ENCODE data around the gene MAPK7. TPM values are rescaled to one million over a fixed set of nuclear protein-coding genes. Genes with fewer than 3 reads are reported as not detected.
A peak's percentile ranks its signal among the peaks of the same experiment; 100 is the strongest.

MAPK7 gene
- total and polyA plus RNA-seq, 8 donors: 19.8 to 33.8 (median 24.3) TPM

DNA sequence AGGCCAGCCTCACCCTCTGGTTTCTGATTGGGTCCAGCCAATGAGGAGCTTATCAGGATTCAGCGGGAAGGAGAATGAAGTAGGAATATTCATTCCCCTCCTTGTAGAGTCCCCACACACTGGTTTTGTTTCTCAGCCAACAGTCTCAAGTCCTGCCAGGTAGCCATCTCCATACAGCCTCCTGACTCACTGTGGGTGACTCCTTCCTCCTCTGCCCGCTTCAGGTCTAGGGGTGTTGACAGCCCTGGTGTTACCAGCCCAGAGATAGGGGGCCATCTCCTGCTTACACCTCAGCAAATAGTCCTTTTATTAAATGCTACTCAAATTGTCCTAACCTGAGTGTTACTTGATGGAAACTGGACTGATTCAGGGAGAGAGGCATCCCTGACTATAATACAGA is 12.7 kb downstream of the MAPK7 start:
- H3K4me3 ChIP-seq: no peak overlapping the region
- H3K36me3 ChIP-seq: no peaks in the 10 kb centered on the region
- H3K27me3 ChIP-seq: no peaks in the 10 kb centered on the region
- TF ChIP-seq, protein P1, sequence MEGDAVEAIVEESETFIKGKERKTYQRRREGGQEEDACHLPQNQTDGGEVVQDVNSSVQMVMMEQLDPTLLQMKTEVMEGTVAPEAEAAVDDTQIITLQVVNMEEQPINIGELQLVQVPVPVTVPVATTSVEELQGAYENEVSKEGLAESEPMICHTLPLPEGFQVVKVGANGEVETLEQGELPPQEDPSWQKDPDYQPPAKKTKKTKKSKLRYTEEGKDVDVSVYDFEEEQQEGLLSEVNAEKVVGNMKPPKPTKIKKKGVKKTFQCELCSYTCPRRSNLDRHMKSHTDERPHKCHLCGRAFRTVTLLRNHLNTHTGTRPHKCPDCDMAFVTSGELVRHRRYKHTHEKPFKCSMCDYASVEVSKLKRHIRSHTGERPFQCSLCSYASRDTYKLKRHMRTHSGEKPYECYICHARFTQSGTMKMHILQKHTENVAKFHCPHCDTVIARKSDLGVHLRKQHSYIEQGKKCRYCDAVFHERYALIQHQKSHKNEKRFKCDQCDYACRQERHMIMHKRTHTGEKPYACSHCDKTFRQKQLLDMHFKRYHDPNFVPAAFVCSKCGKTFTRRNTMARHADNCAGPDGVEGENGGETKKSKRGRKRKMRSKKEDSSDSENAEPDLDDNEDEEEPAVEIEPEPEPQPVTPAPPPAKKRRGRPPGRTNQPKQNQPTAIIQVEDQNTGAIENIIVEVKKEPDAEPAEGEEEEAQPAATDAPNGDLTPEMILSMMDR (IDR thresholded peaks at IDR 0.05): no peak
- ATAC-seq: no peak
- no peaks in the 10 kb centered on the region for H3K9me3 ChIP-seq
- intact Hi-C loops (cut with DNase I): no loop called here
- peaks cover 18 to 36% of the 10 kb centered on the region in 2 donors for H3K4me1 ChIP-seq
- no peak overlapping the region for H3K27ac ChIP-seq
- peak in 1 of 4 donors; percentile 5 for DNase-seq

DNA sequence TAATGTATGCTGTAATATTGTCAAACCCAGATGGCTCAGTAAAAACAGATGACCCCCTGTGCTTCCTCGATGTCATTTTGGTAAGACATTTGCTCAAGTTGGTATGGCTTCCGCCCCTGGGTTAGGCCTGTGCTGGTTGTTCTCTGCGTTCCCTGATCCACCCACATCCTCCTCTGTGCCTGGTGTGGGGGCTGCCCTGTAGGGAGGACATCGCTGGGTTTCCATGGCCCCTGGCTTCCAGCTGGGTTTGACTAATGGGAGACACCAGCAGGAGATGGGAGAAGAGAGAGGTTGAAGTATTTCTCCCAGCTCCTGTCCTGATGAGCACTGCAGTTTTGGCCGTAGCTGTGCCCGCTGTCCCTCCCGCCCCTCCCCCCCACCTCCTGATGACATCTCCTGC is 13.1 kb downstream of the MAPK7 start:
- TF ChIP-seq, protein P1 (IDR thresholded peaks at IDR 0.05): no peak
- H3K4me3 ChIP-seq: no peak overlapping the region
- H3K9me3 ChIP-seq: no peaks in the 10 kb centered on the region
- H3K27ac ChIP-seq: no peak overlapping the region
- intact Hi-C loops (cut with DNase I): no loop called here
- no peaks in the 10 kb centered on the region for H3K36me3 ChIP-seq
- DNase-seq (peak in 1 of 4 donors; percentile 15), ATAC-seq (no peak)
- H3K27me3 ChIP-seq: no peaks in the 10 kb centered on the region
- H3K4me1 ChIP-seq: peaks cover 13 to 31% of the 10 kb centered on the region in 2 donors

DNA sequence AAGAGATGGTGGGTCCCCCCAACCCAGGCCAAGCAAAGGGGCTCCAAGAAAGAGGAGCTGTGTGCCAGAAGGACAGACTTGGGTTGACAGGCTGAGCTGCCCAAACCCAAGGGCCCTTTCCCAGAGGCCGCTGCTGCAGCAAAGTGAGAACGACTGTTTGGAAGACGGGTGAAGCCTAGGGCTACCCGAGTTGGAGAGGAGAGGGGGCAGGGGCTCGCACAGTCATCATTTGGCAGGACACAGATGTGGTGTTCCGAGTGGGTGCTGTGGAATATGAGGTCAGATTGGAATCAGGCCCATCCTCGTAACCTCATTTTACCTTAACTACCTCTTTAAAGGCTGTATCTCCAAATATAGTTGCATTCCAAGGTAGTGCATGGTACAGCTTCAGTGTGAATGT is 14.0 kb downstream of the MAPK7 start:
- H3K4me3 ChIP-seq: no peak overlapping the region
- H3K4me1 ChIP-seq: peaks cover 13 to 23% of the 10 kb centered on the region in 2 donors
- TF ChIP-seq, protein P1 (IDR thresholded peaks at IDR 0.05): no peak
- DNase-seq: no peak
- H3K9me3 ChIP-seq: no peaks in the 10 kb centered on the region
- no peaks in the 10 kb centered on the region for H3K27me3 ChIP-seq
- intact Hi-C loops (cut with DNase I): no loop called here
- H3K36me3 ChIP-seq: no peaks in the 10 kb centered on the region
- no peak overlapping the region for H3K27ac ChIP-seq
- no peak for ATAC-seq

DNA sequence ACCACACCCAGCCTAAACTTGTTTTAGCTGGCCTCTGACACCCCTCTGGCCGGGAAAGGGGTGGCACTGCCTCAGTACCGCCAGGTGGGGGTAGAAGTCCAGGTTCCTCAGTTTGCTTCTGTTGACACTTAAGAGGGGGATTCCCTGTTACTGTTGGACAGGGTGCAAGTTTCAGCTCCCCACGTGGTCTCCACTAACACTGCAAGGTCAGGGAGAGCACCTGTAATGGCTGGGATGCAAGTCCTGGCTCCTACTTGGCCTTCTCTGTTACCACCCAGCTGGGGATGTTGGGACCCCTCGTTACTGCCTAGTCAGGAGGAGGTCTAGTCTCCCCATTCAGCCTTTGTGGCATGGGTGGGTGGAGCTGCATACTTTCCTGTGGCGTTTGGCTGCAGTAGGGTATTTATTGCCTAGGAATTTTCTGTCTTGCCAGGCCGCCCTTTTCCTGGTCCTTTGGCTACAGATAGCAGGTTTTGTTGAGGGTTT is 19.3 kb downstream of the MAPK7 start:
- Histone ChIP-seq H3K4me1 (peaks cover 10 to 35% of the 10 kb centered on the region in 2 donors), H3K27me3 (no peaks in the 10 kb centered on the region), H3K36me3 (no peaks in the 10 kb centered on the region), H3K4me3 (no peak overlapping the region), H3K9me3 (no peaks in the 10 kb centered on the region), H3K27ac (peak overlapping the region; percentile 38 to 44)
- DNase-seq (peak in 1 of 4 donors; percentile 18), ATAC-seq (peak; percentile 27)
- intact Hi-C loops (cut with DNase I): no loop called here
- TF ChIP-seq, protein P1 (IDR thresholded peaks at IDR 0.05): no peak

DNA sequence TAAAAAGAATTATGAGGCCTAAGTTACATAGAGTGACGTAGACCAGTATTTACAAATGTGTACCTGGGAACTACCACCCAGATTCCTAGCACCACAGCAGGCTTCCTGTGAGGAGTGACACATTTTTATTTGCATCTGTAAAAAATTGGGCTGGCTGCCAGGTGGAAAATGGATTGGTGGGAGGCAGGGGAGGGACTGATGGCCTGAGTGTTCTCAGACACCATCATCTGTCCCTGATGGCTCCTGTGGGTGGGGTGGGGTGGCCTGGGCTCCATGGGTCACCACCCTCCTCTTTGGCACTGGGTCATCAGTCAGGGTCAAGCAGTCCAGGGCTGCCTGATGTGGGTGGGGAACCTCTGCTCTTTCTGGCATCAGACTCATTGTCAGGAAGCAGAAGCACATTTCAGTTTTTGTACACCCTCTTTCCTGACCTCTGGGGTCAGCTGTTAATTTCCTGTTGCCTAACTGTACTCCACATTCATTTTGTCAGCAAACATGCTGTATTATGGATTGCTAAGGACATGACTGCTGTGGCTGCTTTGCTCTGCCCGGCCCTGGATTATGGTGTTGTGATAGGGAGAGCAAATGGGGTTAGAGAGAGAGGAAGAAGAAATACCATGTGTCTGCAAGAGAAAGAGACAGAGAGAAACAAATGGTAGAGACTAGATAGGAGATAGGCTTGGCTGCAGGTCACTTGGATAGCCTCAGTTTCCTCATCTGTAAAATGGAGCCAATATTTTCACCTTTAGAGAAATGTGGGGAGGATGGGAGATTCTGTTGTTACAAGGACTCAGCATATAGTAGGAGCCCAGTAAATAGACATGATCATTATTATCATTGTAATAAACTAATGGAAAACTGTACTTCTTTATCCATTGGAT is 20.2 kb downstream of the MAPK7 start:
- Histone ChIP-seq H3K4me1 (peaks cover 10 to 35% of the 10 kb centered on the region in 2 donors), H3K36me3 (no peaks in the 10 kb centered on the region), H3K4me3 (no peak overlapping the region), H3K27me3 (no peaks in the 10 kb centered on the region), H3K9me3 (no peaks in the 10 kb centered on the region), H3K27ac (peak overlapping the region; percentile 38 to 44)
- TF ChIP-seq, protein P1 (IDR thresholded peaks at IDR 0.05): no peak
- intact Hi-C loops (cut with DNase I): no loop called here
- ATAC-seq (peak; percentile 85), DNase-seq (peak in 2 of 4 donors; percentile 63 to 75)
